PC-9 (cell line): ENCODE data around the gene HMGB3.

Experiments
- EZH2 ChIP-seq: fragments of 200-600 bp; sonication (generic); IDR thresholded peaks from 2 replicates; pipeline ENCODE4 v1.8.0; 2017; ENCODE audit warnings: antibody characterized with exemption, low read depth
- TF ChIP-seq, protein P1 (sequence below): fragments of 200-600 bp; sonication (generic); conservative IDR thresholded peaks from 2 replicates; pipeline ENCODE4 v1.6.1; 2017; ENCODE audit warnings: mixed run types, antibody characterized with exemption, mild to moderate bottlenecking, moderate library complexity

DNA sequence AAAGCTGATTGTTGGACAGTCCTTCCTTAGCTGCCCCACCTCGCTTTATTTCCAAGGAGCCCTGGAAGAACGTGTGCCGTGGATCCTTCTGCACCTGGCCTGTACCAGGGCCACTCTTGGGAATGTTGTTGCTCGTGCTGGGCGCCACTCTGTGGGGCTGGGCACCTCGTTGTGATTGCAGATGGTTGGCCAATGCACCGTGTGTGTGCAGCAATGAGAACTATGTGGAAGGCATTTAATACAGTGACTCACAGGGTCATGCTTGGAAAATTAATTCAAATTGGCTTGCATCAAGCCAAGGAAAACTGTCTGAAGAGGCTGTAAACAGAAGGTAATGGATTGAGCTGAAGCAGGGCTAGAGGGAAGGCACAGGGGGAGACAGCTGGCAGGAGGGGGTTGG, 47.7 kb upstream of the HMGB3 start:
- TF ChIP-seq, protein P1, sequence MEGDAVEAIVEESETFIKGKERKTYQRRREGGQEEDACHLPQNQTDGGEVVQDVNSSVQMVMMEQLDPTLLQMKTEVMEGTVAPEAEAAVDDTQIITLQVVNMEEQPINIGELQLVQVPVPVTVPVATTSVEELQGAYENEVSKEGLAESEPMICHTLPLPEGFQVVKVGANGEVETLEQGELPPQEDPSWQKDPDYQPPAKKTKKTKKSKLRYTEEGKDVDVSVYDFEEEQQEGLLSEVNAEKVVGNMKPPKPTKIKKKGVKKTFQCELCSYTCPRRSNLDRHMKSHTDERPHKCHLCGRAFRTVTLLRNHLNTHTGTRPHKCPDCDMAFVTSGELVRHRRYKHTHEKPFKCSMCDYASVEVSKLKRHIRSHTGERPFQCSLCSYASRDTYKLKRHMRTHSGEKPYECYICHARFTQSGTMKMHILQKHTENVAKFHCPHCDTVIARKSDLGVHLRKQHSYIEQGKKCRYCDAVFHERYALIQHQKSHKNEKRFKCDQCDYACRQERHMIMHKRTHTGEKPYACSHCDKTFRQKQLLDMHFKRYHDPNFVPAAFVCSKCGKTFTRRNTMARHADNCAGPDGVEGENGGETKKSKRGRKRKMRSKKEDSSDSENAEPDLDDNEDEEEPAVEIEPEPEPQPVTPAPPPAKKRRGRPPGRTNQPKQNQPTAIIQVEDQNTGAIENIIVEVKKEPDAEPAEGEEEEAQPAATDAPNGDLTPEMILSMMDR = no peak
- TF ChIP-seq EZH2 = no peak
